Endodermal cell (in vitro differentiated cells): ENCODE measurements around the gene WFS1. TPM values are rescaled to one million over a fixed set of nuclear protein-coding genes. Genes with fewer than 3 reads are reported as not detected.
A peak's percentile ranks its signal among the peaks of the same experiment; 100 is the strongest.

ENCODE experiments used
- DNase-seq: peaks from one replicate; pipeline ENCODE4 v3.0.0-alpha.2; 2017
- H3K27ac ChIP-seq: 2 replicates; pipeline ENCODE4 v1.5.1; 2013; ENCODE audit warnings: mild to moderate bottlenecking, low read depth, low read length, moderate library complexity
- H3K27me3 ChIP-seq: 2 replicates; pipeline ENCODE4 v1.6.1; 2013; ENCODE audit warnings: mild to moderate bottlenecking, low read length, moderate library complexity; ENCODE audit not compliant: insufficient read depth, control insufficient read depth, poor library complexity, severe bottlenecking
- H3K36me3 ChIP-seq: 2 replicates; pipeline ENCODE4 v1.7.0; 2013; ENCODE audit warnings: mild to moderate bottlenecking, low read length, moderate library complexity; ENCODE audit not compliant: control insufficient read depth, insufficient read depth
- H3K4me1 ChIP-seq: one replicate; pipeline ENCODE4 v1.7.0; 2013; ENCODE audit warnings: low read length; ENCODE audit not compliant: control insufficient read depth, insufficient read depth
- H3K4me3 ChIP-seq: 2 replicates; pipeline ENCODE4 v1.5.1; 2013; ENCODE audit warnings: mild to moderate bottlenecking, low read length, moderate library complexity
- H3K9ac ChIP-seq: 2 replicates; pipeline ENCODE4 v1.6.1; 2013; ENCODE audit warnings: mild to moderate bottlenecking, low read length, moderate library complexity; ENCODE audit not compliant: poor library complexity, severe bottlenecking; ENCODE audit errors: extremely low read depth
- H3K9me3 ChIP-seq: 2 replicates; pipeline ENCODE4 v1.6.1; 2013; ENCODE audit warnings: mild to moderate bottlenecking, low read length, moderate library complexity; ENCODE audit not compliant: control insufficient read depth
- H3K27ac Mint-ChIP-seq: 2 replicates; pipeline ENCODE4 v1.8.0; 2020; ENCODE audit warnings: mixed read lengths
- H3K27me3 Mint-ChIP-seq: 2 replicates; pipeline ENCODE4 v1.8.0; 2021; ENCODE audit warnings: mild to moderate bottlenecking, mixed read lengths; ENCODE audit not compliant: insufficient read depth
- H3K36me3 Mint-ChIP-seq: 2 replicates; pipeline ENCODE4 v1.8.0; 2020; ENCODE audit warnings: low read depth, mixed read lengths
- H3K4me1 Mint-ChIP-seq: 2 replicates; pipeline ENCODE4 v1.8.0; 2020; ENCODE audit warnings: mixed read lengths
- H3K4me3 Mint-ChIP-seq: 2 replicates; pipeline ENCODE4 v1.8.0; 2020; ENCODE audit warnings: mild to moderate bottlenecking, moderate library complexity, mixed read lengths
- H3K9me3 Mint-ChIP-seq: 2 replicates; pipeline ENCODE4 v1.8.0; 2020; ENCODE audit warnings: mild to moderate bottlenecking, mixed read lengths
- WGBS, 2 experiments: methylation state at CpG; one replicate each; pipeline versions ENCODE4 v1.1.5 to v1.1.7; 2013; ENCODE audit warnings: missing lambda C conversion rate in 2 of 2, mixed read lengths in 1 of 2; ENCODE audit not compliant: insufficient coverage in 1 of 2, insufficient read length in 1 of 2; 5-methylcytosine and 5-hydroxymethylcytosine counted together
- total RNA-seq, 2 donors: library from RNA; stranded (reverse); fragmentation: NEBNext Ultra II Directional in 1 of 2; extraction: Animal tissue kit (Norgen Biotek cat#: 25700) in 1 of 2; gene quantifications; 2 replicates in 1 of 2; 3 replicates in 1 of 2; pipeline ENCODE4 v1.2.1, GENCODE V29; 2021
- TF ChIP-seq, protein P1 (sequence below): fragments of 200-600 bp; sonication (generic); conservative IDR thresholded peaks from 2 replicates; pipeline ENCODE4 v1.5.0; 2021; ENCODE audit warnings: antibody characterized with exemption, mild to moderate bottlenecking

WFS1 gene
- total RNA-seq, 2 donors from 2014 or later, result 25.3 to 26.1 TPM

DNA sequence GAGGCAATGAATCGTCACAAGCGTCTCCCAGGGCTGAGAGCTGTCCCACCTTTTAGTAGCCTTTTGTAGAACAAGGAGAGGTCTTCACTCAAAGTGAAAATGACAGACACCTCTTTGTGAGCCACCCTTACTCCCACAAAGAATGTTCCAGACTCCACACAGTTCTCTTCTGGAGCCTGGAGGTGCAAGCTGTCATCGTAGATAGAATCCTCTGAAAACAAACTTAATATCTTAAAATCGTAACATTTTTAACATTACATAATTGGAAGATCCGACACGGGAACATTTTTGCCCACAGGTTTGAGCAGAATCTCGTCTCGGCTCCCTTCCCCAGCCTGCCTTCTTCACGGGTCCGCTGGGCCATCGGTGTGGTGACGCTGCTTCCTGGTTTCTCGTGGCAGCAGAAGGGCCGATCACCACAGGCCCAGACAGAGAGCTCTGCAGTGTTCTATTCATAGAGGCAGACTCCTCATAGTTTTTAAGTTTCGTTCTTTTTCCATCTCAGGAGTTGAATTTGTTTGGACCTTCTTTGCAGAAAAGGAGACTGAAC is 27.7 kb downstream of the WFS1 start:
- Histone ChIP-seq H3K36me3 (no peaks in the 10 kb centered on the region), H3K27ac (no peak overlapping the region), H3K4me1 (no peaks in the 10 kb centered on the region), H3K9me3 (no peaks in the 10 kb centered on the region), H3K9ac (no peak overlapping the region), H3K27me3 (no peaks in the 10 kb centered on the region), H3K4me3 (no peak overlapping the region)
- H3K9me3 Mint-ChIP-seq, result no peaks in the 10 kb centered on the region
- TF ChIP-seq, protein P1, sequence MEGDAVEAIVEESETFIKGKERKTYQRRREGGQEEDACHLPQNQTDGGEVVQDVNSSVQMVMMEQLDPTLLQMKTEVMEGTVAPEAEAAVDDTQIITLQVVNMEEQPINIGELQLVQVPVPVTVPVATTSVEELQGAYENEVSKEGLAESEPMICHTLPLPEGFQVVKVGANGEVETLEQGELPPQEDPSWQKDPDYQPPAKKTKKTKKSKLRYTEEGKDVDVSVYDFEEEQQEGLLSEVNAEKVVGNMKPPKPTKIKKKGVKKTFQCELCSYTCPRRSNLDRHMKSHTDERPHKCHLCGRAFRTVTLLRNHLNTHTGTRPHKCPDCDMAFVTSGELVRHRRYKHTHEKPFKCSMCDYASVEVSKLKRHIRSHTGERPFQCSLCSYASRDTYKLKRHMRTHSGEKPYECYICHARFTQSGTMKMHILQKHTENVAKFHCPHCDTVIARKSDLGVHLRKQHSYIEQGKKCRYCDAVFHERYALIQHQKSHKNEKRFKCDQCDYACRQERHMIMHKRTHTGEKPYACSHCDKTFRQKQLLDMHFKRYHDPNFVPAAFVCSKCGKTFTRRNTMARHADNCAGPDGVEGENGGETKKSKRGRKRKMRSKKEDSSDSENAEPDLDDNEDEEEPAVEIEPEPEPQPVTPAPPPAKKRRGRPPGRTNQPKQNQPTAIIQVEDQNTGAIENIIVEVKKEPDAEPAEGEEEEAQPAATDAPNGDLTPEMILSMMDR, result no peak
- H3K27ac Mint-ChIP-seq, result peak overlapping the region; percentile 6
- DNase-seq, result no peak
- H3K4me1 Mint-ChIP-seq, result no peaks in the 10 kb centered on the region
- no peaks in the 10 kb centered on the region for H3K27me3 Mint-ChIP-seq
- H3K36me3 Mint-ChIP-seq, result peaks cover 54% of the 10 kb centered on the region
- WGBS, 2 experiments, result 86 to 88% methylated on average over 9 to 15 of the region's 15 CpGs
- no peak overlapping the region for H3K4me3 Mint-ChIP-seq

DNA sequence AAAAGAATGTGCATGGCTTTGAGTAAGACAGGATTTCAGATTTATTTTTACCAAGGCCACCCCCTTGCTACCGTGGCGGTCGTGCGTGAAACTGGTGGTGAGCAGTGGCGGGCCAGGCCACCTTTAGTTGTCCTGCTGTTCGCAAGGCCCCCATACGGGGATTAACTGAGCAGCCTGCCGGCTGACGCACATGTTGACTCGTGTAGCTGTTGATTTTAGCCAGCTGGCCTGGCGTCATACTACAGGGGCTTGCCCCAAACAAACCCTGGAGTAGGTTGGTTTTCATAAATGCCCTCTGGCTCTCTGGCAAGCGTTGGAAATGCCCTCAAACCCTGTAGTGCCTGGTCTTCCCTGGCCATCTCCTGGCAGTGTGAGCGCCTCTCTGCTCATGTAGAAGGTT is 28.4 kb downstream of the WFS1 start:
- no peaks in the 10 kb centered on the region for H3K9me3 Mint-ChIP-seq
- H3K4me3 ChIP-seq, result no peak overlapping the region
- peaks cover 59% of the 10 kb centered on the region for H3K36me3 Mint-ChIP-seq
- H3K9ac ChIP-seq, result no peak overlapping the region
- no peak overlapping the region for H3K27ac Mint-ChIP-seq
- no peaks in the 10 kb centered on the region for H3K4me1 ChIP-seq
- H3K9me3 ChIP-seq, result no peaks in the 10 kb centered on the region
- no peak overlapping the region for H3K27ac ChIP-seq
- DNase-seq, result no peak
- no peaks in the 10 kb centered on the region for H3K27me3 ChIP-seq
- 90 to 91% methylated on average over 11 to 13 of the region's 13 CpGs for whole genome bisulfite sequencing, 2 experiments
- peaks cover 6% of the 10 kb centered on the region for H3K36me3 ChIP-seq
- H3K4me3 Mint-ChIP-seq, result no peak overlapping the region
- H3K27me3 Mint-ChIP-seq, result no peaks in the 10 kb centered on the region
- H3K4me1 Mint-ChIP-seq, result no peaks in the 10 kb centered on the region
- TF ChIP-seq, protein P1, result no peak

DNA sequence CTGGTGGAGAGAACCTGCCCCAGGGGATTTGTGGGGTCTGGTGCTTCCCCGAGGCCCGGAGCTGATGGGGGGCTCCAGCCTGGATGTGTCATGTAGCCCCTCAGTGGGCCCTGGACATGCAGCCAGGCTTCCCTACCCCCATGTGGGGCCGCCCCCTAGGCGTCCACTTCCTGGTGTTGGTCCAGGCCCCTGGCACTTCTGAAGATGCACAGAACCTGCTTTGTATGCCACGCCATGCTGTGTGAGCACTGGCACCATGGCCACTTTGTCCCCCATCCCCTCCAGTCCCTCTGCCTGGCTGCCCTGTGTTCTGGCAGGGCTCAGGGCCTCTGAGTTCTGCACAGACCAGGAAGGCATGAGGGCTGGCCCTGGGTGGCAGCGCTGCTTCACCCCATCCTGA is 29.2 kb downstream of the WFS1 start:
- TF ChIP-seq, protein P1, result no peak
- no peak for DNase-seq
- H3K4me3 Mint-ChIP-seq, result no peak overlapping the region
- H3K4me3 ChIP-seq, result no peak overlapping the region
- H3K4me1 Mint-ChIP-seq, result no peaks in the 10 kb centered on the region
- peaks cover 56% of the 10 kb centered on the region for H3K36me3 Mint-ChIP-seq
- H3K4me1 ChIP-seq, result no peaks in the 10 kb centered on the region
- H3K27me3 ChIP-seq, result no peaks in the 10 kb centered on the region
- H3K9me3 ChIP-seq, result no peaks in the 10 kb centered on the region
- no peaks in the 10 kb centered on the region for H3K27me3 Mint-ChIP-seq
- H3K27ac Mint-ChIP-seq, result no peak overlapping the region
- H3K9me3 Mint-ChIP-seq, result no peaks in the 10 kb centered on the region
- H3K36me3 ChIP-seq, result peaks cover 8% of the 10 kb centered on the region
- WGBS, 2 experiments, result 92 to 96% methylated on average over 3 to 6 of the region's 6 CpGs
- no peak overlapping the region for H3K9ac ChIP-seq
- H3K27ac ChIP-seq, result no peak overlapping the region
